HG03558 (cell line): ENCODE data around the gene ZMYM4.
"Not testable (repeated sequence)": the region's sequence is repeated elsewhere in the genome, so short reads cannot be mapped to it uniquely, and the experiment has no call there.

Experiments used
- ATAC-seq: cut with Tn5 transposase; IDR thresholded peaks from one replicate; pipeline ENCODE4 v1.9.1; 2021; ENCODE audit warnings: moderate number of reproducible peaks; ENCODE audit not compliant: unreplicated experiment; ENCODE audit errors: extremely low read depth

ZMYM4 gene

DNA sequence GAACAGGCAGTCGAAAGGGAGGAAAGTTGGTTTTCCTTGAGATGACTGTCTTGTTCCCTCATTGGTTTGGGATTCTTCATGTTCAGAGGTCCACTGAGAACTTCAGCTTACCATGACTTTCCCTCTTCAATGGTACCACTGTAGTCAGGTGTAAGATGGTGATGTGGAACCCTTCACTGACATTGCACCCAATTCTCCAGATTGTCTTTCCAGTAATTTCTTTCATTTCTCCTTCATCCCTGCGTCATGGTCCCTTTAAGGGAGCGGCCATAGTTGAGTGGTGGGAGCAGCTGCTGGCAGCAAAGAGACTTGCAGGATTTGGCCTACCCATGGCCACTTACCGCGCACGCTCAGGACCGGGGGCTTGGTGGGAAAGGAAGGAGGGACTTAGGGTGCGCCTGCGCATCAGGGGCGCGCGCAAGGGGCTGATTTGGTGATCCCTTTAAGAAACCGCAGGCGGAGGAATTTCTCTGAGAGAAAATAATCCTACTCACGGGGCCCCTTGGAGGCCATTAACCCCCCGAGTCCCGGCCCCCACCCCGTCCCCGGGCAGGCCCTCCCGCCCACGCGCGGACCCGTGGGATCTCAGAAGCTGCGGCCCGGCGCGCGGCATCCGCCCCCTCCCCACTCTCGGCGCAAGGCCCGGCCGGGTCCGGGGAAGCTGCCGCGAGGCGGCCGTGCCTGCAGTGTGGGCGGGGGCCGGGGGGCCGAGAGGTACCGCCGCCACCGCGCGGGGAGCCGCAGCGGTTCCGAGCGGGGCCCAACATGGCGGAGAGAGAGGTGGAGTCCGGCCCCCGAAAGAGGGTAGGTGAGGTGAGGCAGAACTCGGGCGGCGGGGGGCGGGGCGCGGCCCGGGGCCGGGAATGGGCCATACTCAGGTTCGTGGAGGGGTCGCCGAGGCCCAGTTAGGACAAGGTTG lies at the start of gene ZMYM4:
TSS of gene ZMYM4 (plus strand) at position 428 of the 919 bp plus-strand sequence. CDS start at position 766, 338 bp downstream.
- ATAC-seq: peak; percentile 74

DNA sequence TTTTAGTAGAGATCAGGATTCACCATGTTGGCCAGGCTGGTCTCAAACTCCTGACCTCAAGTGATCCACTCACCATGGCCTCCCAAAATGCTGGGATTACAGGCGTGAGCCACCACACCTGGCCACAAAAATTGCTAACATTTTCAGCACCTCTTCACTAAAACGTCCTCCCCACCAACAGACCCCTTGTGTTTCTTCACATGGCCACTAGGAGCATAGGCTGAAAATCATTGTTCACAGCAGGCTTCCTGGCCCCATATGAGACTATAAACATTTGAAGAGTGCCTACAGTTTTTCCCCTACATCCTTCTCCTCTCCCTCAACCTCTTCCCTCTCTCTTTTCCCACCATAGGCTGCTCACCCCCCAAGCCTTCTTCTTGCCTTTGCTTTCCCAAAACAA lies 47.5 kb upstream of the ZMYM4 start:
- no peak for ATAC-seq

DNA sequence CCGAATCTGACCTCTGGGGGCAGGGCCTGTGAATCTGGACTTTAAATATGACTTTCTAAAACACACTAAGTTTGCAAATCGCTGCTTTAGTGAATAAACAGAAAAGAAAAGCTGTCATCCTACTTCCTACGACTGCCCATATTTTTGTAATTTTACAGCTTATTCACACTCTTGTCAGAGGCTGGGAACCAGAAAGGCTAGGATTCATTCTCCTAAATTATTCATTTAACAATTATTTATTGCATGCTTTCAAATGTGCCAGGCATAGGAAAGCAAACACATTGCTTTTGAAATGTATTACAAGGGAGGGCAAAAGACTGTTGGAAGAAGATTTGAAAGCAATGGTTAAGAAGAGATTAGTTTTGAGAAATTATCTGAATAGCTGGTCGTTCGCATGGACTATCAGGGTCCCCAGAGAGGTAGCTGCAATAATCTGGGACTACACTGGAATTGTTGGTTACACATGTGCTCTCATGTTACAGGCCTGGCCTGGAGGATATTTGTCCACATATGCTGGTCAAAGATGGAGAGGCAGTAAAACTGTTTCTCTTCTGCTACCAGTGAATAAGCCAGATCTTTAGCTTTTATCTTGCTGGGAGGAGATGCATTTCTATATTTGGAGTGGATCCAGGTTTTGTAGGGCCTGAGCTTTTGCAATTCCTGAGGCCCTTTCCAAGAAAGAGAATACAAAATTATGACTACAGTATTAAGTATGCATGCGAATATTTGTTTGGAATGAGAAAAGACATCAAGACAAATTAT lies 46.0 kb upstream of the ZMYM4 start:
- no peak for ATAC-seq

DNA sequence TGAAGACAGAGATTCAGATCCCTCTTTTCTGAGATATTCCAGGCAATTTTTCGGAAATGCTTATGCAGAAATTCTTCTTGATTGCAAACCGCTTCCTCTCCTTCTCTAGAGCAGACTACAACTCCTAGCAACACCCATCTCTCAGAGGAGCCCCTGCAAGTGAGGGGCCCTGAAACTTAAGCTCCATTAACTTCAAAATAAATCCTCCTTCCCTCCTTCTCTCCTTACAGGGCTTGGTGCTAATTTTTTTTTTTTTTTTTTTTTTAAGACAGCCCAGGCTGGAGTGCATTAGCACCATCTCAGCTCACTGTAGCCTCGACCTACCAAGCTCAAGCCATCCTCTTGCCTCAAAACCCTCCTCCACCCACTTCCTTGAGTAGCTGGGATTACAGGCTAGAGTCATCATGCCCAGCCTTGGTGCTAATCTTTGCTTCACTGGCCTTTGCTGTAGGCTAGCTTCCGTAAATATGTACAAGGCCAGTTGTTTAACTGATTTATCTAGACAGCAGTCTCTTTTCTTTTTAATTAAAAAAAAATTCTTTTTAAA lies 45.4 kb upstream of the ZMYM4 start:
- no peak for ATAC-seq

DNA sequence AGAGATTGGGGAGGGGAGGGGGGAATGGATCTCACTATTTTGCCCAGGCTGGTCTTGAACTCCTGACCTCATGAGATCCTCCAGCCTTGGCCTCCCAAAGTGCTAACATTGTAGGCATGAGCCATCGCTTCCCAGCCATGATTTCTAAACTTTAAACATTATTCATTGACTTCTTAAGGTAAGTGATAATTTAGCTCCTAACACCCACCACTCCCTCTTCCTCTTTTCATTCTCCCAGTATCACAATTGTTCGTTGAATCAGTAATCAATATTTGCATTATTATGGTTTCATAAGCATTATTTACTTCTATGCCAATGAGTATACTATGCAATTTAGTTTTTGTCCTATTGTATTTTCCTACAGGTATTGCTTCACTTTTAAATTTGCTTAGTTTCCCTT lies 42.0 kb upstream of the ZMYM4 start:
- no peak for ATAC-seq

DNA sequence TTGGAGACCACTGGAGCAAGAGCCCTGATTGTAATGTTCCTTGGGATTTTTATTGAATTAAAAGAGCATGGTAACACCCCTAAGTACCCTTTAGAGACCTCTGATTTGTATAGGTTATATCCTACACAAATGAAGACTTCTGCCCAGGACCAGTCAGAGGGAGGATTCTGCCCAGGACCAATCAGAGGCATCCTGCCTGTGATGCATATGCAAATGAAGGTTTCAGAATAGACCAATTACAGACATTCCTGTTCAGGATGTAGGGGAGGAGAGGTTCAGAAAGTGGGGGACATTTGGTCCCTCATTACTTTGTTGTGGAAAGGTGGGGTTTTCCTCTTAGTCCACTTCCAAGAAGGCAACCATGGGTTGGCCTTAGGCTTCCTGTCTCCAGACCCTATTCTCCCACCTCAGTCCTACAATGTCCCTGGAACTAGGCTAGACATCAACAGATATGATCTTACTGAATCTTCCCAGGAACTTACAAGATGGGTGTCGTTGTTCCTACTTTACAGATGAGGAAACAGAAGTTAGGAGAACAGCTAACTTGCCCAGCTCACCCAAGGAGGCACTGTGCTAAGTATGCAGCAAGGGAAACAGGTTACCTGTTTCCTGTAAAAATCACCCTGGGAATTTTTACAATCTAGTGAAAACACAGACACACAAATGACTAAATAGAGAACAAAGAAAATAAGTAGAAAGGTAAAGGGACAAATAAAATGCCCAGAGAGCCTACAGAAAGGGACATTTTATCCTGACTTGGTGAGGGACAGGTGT lies 38.7 kb upstream of the ZMYM4 start:
- no peak for ATAC-seq

DNA sequence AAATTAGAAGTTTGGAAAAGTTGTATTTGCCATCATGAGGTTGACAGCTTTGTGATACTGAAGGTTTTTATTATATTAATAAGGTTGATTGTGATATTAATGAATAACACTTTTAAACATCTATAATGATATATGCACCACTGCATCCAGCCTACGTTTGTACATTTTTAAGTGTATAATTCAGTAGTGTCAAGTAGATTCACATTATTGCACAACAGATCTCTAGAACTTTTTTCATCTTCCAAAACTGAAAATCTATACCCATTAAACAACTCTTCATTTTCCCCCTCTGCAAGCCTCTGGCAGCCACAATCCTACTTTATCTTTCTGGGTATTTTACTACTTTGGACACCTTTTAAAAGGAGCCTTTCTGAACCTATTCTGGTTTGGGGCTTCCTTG lies 37.2 kb upstream of the ZMYM4 start:
- ATAC-seq: no peak

DNA sequence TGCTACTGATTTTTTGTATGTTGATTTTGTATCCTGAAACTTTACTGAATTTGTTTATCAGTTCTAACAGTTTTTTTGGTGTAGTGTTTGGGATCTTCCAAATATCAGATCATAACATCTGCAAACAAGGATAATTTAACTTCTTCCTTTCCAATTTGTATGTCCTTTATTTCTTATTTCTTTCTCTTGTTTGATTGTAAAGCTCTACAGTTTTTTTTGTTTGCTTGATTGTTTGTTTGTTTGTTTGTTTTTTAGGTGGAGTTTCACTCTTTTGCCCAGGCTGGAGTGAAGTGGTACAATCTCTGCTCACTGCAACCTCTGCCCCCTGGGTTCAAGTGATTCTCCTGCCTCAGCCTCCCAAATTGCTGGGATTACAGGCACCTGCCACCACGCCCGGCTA lies 31.7 kb upstream of the ZMYM4 start:
- ATAC-seq: not testable (repeated sequence)

DNA sequence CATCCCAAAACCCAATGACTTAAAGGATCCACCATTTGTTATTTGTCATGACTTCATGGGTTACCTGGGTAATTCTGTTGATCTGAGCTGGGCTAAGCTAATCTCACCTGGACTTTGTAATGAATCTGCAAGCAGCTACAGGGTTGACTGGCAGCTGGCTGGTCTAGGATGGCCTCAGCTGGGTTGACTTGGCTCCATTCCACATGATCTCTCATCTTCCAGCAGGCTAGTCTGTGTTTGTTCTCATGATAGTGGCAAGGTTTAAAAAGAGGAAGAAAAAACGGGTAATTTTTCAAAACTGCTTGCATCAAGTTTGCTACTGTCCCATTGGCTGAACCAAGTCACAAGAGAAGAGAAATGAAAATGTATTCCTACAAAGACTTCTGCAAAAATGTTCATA lies 24.8 kb upstream of the ZMYM4 start:
- no peak for ATAC-seq

DNA sequence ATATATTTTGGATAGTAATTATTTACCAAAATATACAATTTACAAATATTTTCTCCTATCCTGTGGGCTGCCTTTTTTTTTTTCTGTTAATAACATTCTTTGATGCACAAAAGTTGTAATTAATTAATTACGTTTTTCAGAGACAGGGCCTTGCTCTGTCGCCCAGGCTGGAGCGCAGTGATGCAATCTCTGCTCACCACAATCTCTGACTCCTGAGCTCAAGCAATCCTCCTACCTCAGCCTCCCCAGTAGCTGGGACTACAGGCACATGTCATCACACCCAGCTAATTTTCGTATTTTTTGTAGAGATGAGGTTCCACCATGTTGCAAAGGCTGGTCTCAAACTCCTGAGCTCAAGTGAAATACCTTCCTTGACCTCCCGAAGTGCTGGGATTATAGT lies 21.3 kb upstream of the ZMYM4 start:
- ATAC-seq: no peak

DNA sequence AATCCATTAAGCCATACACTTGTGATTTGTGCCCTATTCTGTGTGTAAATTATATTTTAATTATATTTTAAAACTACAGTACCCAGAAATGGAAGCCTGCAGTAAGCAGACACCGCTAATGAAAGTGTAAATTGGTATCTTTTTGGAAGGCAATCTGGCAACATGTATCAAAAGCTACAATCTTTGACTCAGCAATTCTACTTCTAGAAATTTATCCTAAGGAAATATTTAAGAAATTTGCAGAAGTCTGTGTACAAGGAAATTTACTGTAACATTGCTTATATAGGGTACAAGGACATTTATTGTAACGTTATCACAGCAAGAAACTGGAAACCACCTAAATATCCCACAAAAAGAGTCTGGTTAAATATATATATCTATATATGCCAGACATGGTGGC lies 14.6 kb upstream of the ZMYM4 start:
- no peak for ATAC-seq

DNA sequence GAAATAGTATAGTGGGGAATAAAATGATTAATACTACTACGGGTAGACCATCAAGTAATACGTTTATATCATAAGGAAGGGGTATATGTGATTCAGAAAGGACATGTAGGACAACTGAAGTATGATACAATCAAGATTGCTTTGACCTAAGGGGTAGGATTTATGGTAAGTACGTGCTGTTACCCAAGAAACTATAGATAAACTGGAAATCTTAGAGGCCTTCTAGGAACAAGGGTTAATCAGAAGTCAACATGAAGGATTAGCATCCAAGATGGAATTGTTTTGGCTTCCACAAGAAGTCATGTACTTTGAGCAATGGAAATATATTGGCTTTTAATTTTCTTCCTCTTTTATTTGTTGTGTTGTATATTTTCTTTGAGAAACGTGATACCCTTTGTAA lies 13.2 kb upstream of the ZMYM4 start:
- no peak for ATAC-seq

DNA sequence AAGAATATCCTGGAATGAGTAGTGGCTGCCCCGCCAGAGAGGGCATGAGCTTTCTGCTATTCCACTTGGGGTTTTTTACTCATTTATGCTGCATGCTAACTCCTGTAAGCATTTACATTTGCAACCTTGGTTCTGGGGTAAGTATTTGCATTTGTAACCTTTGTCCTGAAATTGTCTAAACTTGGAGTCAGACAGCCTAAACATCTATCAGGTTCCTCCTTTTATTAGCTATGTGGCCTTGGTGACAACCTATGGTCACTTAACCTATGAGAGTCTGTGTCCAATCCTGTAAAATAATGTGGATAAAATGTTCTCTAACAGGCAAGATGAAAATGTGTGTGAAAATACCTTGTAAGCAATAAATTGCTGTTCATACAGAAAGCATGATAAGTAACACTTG lies 8.9 kb upstream of the ZMYM4 start:
- no peak for ATAC-seq

DNA sequence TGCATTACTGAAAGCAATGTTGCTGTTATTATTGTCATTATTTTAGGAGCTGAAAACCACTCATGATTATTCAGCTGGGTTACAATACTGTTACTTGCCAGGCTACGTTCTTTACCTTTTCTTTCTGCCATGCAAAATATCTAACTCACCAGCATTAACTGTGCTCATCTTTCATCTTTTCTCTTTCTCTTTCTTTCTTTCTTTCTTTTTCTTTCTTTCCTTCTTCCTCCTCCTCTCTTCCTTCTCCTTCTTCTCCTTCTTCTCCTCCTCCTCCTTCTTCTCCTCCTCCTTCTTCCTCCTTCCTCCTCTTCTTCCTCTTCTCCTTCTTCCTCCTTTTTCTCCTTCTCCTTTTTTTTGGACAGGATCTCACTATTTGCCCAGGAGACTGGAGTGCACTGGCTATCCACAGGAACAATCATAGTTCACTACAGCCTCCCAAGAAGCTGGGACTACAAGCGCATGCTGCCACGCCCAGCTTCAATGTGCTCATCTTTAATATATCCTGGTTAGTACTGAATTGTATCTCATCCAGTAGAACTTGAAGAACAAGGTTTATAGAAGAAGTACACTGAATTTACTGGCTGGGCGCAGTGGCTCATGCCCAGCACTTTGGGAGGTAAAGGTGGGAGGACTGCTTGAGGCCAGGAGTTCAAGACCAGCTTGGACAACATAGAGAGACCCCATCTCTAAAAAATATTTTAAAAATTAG lies 6.9 kb upstream of the ZMYM4 start:
- no peak for ATAC-seq

DNA sequence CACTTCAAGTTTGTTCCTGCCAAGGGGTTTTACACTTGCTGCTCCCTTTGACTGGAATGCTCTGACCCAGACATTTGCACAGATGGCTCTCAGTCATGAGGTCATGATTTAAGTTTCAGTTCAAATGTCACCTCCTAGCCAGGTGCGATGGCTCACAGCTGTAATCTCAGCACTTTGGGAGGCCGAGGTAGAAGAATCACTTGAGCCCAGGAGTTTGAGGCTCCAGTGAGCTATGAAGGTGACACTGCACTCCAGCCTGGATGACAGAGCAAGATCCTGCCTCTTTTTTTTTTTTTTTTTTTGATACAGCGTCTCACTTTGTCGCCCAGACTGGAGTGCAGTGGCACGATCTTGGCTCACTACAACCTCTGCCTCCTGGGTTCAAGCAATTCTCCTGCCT lies 4.5 kb upstream of the ZMYM4 start:
- no peak for ATAC-seq

DNA sequence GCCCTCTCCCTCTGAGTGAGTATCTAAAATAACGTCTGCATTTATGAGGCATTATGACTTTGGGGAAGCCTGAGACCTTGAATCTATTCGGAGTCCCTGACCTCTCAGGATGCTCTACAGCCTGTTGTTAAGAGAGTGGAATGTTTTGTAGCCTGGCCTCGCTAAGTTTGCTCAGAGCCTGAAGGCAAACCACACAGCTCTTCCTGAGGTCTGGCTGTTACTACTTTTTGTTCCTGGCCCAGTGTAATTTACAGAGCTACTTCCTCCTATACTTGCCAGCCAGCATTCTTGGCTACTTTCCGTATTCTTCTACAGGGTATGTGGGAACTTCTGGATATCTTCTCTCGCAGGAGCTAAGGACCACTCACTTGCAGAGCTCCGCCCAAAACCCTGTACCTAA lies 3.6 kb upstream of the ZMYM4 start:
- no peak for ATAC-seq

DNA sequence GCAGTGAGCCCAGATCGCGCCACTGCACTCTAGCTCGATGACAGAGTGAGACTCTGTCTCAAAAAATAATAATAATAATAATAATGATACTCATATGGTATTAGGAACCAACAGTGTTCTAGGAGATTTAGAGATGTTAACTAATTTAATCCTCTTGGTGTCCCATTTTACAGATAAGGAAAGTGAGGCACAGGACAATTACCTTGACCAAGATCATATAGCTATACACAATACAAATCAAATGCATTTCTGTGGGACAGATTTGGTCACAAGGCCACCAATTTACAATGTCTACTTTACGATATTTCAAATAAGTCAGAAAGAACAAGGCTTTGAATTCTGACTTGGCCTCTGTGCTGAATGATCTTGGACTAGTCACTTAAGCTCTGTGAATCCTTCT lies 2.2 kb upstream of the ZMYM4 start:
- ATAC-seq: no peak

DNA sequence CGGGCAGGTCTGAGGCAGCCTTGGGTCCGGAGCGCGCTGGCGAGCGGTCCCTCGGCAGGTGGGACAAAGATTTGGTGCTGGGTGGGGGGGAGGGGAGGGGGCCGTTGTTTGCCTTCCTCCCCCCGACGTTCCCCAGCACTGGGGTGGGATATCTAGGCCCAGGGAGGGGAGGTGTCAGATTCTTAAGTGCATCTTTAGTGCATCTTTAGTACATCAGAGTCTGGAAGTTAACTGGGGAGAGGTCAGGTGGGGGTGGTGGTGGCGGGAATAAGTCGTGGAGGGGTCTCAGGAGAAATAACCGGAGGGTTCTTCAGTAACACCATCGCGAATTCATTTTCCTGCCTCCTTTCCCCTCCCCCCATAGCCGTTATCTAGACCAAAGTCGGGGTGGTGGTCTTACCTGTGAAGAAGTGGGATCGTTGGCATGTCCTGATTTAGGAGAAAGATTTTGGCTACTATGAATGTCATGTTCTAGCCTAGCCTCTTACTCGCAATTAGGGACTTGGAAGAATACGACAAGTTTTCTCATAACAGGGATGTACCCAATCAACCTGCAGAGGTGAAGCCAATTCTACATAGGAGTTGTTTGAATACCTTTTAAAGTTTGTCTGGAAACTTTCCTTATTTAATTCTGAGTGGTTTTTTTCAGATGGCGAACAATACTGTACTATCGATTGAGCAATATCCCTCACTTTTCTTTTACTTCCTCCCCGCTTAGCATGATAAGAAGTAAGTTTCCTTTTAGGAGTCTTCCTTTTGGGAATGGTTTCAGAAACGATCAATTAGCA lies 886 bp downstream of the ZMYM4 start:
- ATAC-seq: no peak

DNA sequence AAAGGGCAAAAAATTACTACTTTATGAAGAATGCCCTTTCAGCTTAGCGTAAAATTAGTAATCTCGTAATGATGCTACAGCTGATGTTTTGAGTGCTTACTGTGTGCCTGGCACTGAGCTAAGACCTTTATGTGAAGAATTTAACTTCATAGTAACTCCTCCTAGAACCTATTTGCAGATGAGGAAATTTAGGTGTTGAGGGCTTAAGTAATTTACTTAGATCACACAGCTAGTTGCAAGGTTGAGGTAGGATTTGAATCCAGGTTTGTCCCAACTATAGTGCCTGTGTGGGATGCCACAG lies 1.4 kb downstream of the ZMYM4 start:
- ATAC-seq: no peak
